HK-2 (cell line): ENCODE measurements around the gene ARTN.

Experiments
- DNase-seq: peaks from one replicate; pipeline ENCODE4 v3.0.0-alpha.2; 2018; ENCODE audit not compliant: unreplicated experiment

ARTN gene, protein sequence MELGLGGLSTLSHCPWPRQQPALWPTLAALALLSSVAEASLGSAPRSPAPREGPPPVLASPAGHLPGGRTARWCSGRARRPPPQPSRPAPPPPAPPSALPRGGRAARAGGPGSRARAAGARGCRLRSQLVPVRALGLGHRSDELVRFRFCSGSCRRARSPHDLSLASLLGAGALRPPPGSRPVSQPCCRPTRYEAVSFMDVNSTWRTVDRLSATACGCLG

GRCh38 chr1:43933386-43934100 is at the start of gene ARTN:
Gene ARTN, plus strand, starts transcription at chr1:43933801. Its CDS starts 1,856 bp downstream, at chr1:43935657.
- DNase-seq: no peak

DNA sequence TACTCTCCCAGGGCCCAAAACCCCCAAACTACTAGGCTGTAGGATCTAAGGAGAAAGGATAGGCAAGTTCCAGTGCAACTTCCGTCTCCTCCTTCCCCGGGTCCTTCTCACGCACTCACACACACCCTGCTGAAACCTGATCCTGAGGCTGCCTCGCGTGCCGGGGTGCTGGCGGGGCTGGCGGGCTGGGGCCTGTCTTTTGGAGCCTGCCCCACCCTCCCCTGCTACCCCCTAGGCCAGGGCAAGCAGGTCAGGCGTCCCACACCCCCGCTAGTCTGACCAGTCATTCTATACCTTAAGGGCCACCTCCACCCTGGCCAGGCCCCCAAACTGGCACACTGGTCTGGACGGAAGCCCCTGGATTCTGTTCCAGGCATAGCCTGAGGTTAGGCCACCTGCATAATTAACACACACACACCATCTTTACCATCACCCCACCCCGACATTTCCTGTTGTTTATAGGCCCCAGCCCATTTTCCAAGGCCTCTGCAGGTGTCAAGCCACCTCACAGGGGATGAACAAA is 48.3 kb upstream of the ARTN start:
- DNase-seq: no peak

- no peak for DNase-seq
Measured at GRCh38 chr1:43887748-43888147, 45.9 kb upstream of the ARTN start.

- no peak for DNase-seq
Measured at GRCh38 chr1:43890815-43891214, 42.8 kb upstream of the ARTN start.

DNA sequence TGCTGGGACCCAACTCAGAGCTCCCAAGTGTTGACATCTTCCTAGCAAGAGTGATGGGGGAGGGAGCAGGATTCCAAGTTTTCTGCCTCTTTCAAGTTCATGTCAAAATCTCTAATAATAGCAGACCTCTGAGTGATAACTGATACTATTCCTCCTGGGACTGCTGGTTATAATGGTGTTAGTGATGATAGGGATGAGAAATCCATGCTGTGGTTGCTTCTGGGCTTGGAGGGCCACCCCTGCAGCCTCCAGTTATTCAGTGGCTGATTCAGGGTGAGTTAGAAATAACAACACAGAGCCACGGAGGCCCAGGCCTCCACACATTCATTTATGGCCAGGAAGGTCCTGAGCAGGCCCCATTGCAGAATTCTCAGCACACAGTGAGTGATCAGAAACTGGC is 40.6 kb upstream of the ARTN start:
- no peak for DNase-seq

GRCh38 chr1:43898981-43899380 is 34.6 kb upstream of the ARTN start:
- DNase-seq: no peak

- no peak for DNase-seq
Measured at GRCh38 chr1:43900386-43900785, 33.2 kb upstream of the ARTN start.

GRCh38 chr1:43901196-43901961 is 32.2 kb upstream of the ARTN start:
- DNase-seq: no peak

- no peak for DNase-seq
Measured at GRCh38 chr1:43902058-43902831, 31.4 kb upstream of the ARTN start.

GRCh38 chr1:43904660-43905551 is 28.7 kb upstream of the ARTN start:
- DNase-seq: no peak

DNA sequence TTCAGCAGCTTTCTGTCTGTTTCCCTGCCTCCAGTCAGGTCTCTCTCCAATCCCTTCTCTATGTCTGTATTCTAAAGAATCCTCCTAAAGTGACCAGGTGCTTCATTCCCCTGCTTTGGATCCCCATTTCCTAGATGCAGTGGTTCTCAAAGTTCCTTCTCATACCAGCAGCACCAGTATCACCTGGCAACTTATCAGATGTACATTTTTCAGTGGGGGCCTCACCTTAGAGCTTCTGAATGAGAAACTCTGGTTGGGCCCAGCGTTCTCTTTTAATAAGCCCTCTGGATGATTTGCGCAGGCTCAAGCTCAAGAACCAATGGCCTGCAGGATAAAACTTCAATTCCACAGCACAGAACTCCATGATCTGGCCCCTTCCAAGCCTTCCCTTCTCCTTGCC is 25.4 kb upstream of the ARTN start:
- no peak for DNase-seq

DNA sequence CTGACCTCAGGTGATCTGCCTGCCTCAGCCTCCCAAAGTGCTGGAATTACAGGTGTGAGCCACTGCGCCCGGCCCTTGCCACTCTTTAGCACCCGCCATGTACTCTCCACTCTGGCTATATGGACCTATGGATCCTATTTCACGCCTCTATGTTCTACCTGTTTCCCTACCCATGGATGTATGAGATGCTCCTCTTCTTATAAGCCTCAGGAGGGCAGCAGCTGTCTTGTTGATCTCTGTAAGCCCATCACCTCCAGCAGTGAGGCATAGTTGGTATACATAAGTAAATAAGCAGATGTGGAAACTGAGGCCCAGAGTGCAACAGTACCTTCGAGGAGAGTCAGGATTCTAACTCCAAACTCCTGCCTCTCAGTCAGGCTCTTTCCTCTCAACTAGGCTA is 24.7 kb upstream of the ARTN start:
- no peak for DNase-seq

GRCh38 chr1:43910343-43910742 is 23.3 kb upstream of the ARTN start:
- DNase-seq: no peak

DNA sequence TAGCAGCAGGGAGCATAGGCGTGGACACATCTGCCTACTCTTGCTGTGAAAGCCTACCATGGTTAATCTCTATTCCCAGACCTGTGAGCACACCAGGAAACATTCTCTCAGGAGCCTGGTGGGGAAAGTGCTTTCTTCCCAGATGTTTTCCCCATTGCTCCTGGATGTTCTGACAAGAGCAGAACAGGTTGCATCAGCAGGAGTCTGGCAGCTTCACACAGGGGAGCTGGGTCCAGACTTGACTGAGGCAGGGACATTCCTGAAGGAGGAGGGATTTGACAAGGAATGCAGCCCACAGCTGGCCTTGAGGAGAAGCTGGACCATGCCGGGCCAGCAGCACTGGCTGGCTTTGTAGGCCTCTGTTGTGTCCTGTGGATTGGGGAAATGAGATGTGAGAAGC is 21.0 kb upstream of the ARTN start:
- no peak for DNase-seq

DNA sequence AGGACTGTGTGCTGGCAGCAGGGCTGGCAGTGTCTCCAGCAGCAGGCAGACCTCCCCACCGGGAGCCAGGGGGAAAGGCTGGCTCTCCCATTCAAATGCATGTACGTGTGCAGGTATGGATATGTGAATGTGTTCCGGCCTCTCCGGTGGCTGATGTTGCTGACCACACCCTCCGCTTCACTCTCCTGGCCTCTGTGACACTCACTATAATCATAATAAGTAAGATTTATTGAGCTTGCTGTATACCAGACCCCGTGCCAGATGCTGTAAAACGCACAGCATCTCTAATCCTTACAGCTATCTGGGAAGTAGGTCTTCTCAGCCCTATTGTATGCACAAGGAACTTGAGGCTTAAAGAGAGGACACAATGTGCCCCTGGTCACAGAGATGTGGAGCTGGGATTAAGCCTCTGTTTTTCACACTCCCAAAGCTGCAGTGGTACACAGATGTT is 20.5 kb upstream of the ARTN start:
- no peak for DNase-seq

- no peak for DNase-seq
Measured at GRCh38 chr1:43913666-43914360, 19.8 kb upstream of the ARTN start.

- DNase-seq: no peak
Measured at GRCh38 chr1:43914576-43915525, 18.8 kb upstream of the ARTN start.

DNA sequence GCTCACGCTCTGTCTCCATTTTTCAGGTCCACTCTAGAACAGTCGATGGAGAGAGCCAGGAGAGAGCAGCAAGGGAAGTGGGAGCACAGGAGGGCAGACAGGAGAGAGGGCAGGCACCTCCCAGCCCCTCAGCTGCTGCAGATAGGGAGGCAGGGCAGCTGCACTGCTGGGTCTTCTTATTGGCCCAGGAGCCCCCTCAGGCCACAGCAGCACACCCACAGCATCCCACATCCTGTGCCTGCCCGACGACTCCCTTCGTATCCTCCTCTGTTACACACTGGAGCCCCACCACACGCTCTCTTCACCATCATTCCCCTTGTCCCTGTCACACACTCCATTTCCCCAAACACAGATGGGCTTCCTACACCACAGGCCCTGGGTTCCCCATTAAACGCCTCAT is 13.7 kb upstream of the ARTN start:
- DNase-seq: no peak

GRCh38 chr1:43921022-43921421 is 12.6 kb upstream of the ARTN start:
- no peak for DNase-seq
